Lower leg skin (tissue), 3 donors: ENCODE results near the gene VPS37B.

Source experiments
- POLR2A ChIP-seq, 2 donors: fragments of 450-650 bp; IDR thresholded peaks; one replicate each; pipeline ENCODE4 v1.6.1; 2016 to 2017; ENCODE audit warnings: antibody characterized with exemption in 2 of 2, mild to moderate bottlenecking in 1 of 2, moderate library complexity in 1 of 2
- TF ChIP-seq, protein P1 (sequence below), 3 donors: fragments of 450-650 bp; IDR thresholded peaks; one replicate each; pipeline ENCODE4 v1.5.1; 2016; ENCODE audit warnings: antibody characterized with exemption in 3 of 3, mild to moderate bottlenecking in 3 of 3, moderate library complexity in 2 of 3

DNA sequence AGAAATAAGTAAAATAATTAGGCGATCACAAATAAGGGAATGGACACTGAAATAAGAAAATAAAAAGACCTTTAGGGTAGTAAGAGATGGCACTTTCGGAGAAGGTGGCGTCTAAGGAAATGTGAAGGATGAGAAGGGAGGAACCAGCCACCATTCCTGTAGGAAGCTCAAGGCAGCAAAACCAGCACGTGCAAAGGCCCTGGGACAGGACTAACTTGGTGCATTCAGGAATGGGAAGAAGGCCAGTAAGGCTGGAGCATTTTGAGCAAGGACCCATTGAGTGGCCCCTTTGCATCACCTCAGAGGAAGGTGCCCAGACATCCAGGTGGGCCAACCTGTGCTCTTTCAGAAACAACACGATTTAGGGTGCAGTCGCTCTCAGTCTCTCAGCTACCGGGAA lies 738 bp upstream of the VPS37B start:
- TF ChIP-seq POLR2A (IDR thresholded peaks at IDR 0.05): no peak
- TF ChIP-seq, protein P1, sequence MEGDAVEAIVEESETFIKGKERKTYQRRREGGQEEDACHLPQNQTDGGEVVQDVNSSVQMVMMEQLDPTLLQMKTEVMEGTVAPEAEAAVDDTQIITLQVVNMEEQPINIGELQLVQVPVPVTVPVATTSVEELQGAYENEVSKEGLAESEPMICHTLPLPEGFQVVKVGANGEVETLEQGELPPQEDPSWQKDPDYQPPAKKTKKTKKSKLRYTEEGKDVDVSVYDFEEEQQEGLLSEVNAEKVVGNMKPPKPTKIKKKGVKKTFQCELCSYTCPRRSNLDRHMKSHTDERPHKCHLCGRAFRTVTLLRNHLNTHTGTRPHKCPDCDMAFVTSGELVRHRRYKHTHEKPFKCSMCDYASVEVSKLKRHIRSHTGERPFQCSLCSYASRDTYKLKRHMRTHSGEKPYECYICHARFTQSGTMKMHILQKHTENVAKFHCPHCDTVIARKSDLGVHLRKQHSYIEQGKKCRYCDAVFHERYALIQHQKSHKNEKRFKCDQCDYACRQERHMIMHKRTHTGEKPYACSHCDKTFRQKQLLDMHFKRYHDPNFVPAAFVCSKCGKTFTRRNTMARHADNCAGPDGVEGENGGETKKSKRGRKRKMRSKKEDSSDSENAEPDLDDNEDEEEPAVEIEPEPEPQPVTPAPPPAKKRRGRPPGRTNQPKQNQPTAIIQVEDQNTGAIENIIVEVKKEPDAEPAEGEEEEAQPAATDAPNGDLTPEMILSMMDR (IDR thresholded peaks at IDR 0.05): no peak
